Breast epithelium (tissue), 3 donors: Measurements from ENCODE around the gene GPAM.

Source experiments
- CTCF ChIP-seq, 3 donors: fragments of 450-650 bp; IDR thresholded peaks; one replicate each; pipeline ENCODE4 v1.5.1; 2016 to 2017; ENCODE audit warnings: antibody characterized with exemption in 3 of 3, mild to moderate bottlenecking in 3 of 3, moderate library complexity in 3 of 3
- POLR2A ChIP-seq: fragments of 450-650 bp; IDR thresholded peaks from one replicate; pipeline ENCODE4 v1.6.1; 2016; ENCODE audit warnings: antibody characterized with exemption, mild to moderate bottlenecking, moderate library complexity
- POLR2AphosphoS5 ChIP-seq, 3 donors: sonication (generic); formaldehyde crosslinking; IDR thresholded peaks; one replicate each; pipeline ENCODE4 v1.6.1; 2017; ENCODE audit warnings: antibody characterized with exemption in 3 of 3

- TF ChIP-seq CTCF (IDR thresholded peaks at IDR 0.05): no peak
- TF ChIP-seq POLR2A: no peak
- no peak for TF ChIP-seq POLR2AphosphoS5 (IDR thresholded peaks at IDR 0.05)
These were observed 46.3 kb upstream of the GPAM start for GRCh38 chr10:112229901-112230300.
